Activated CD8-positive, alpha-beta memory T cell treated with anti-CD3 and anti-CD28 coated beads, Interleukin-2, amount 50 U/mL, for 48 hours (primary cell): ENCODE measurements around the gene CCR4.

ENCODE experiments used
- DNase-seq: peaks from one replicate; pipeline ENCODE4 v3.0.0-alpha.2; 2020

CCR4 gene

GRCh38 chr3:32989171-32989570, 37.7 kb downstream of the CCR4 start:
- no peak for DNase-seq

- no peak for DNase-seq
Measured at GRCh38 chr3:32990116-32990515, 38.7 kb downstream of the CCR4 start.

GRCh38 chr3:32991781-32992180, 40.3 kb downstream of the CCR4 start:
- no peak for DNase-seq

GRCh38 chr3:32992310-32992686, 40.9 kb downstream of the CCR4 start:
- no peak for DNase-seq

- no peak for DNase-seq
Measured at GRCh38 chr3:32994045-32994444, 42.6 kb downstream of the CCR4 start.

GRCh38 chr3:32995098-32995497, 43.7 kb downstream of the CCR4 start:
- DNase-seq, result no peak

- no peak for DNase-seq
Measured at GRCh38 chr3:32996048-32996754, 44.8 kb downstream of the CCR4 start.

- no peak for DNase-seq
Measured at GRCh38 chr3:32996755-32997091, 45.3 kb downstream of the CCR4 start.

GRCh38 chr3:32998631-32999451, 47.4 kb downstream of the CCR4 start:
- DNase-seq, result no peak

- no peak for DNase-seq
Measured at GRCh38 chr3:33000691-33001385, 49.4 kb downstream of the CCR4 start.

GRCh38 chr3:33001889-33002288, 50.4 kb downstream of the CCR4 start:
- DNase-seq, result no peak

- no peak for DNase-seq
Measured at GRCh38 chr3:33003308-33003707, 51.9 kb downstream of the CCR4 start.

- no peak for DNase-seq
Measured at GRCh38 chr3:33004205-33004604, 52.8 kb downstream of the CCR4 start.

- no peak for DNase-seq
Measured at GRCh38 chr3:33004961-33005360, 53.5 kb downstream of the CCR4 start.
